Measurements from ENCODE around the gene EXOC1L.

The EXOC1L gene

GRCh38 chr4:55819634-55820033 lies at the start of gene EXOC1L:
Gene EXOC1L (plus strand): TSS chr4:55819790. CDS start chr4:55820027, 237 bp downstream.
- no peak for DNase-seq

DNA sequence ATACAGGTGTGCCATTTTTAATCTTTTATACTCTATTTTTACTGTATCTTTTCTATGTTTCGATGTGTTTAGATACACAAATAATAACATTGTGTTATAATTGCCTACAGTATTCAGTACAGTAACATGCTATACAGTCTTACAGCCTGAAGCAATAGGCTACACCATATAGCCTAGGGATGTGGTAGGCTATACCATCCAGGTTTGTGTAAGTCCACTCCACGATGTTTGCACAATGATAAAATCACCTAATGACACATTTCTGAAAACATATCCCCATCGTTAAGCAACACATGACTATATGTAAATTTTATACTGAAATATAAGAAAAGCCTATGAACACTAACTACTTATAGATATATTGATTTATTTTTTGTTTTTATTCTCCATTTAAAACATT lies 48.9 kb upstream of the EXOC1L start:
- DNase-seq, result no peak

- DNase-seq, result no peak
Observed at GRCh38 chr4:55781341-55781740, 38.2 kb upstream of the EXOC1L start.

DNA sequence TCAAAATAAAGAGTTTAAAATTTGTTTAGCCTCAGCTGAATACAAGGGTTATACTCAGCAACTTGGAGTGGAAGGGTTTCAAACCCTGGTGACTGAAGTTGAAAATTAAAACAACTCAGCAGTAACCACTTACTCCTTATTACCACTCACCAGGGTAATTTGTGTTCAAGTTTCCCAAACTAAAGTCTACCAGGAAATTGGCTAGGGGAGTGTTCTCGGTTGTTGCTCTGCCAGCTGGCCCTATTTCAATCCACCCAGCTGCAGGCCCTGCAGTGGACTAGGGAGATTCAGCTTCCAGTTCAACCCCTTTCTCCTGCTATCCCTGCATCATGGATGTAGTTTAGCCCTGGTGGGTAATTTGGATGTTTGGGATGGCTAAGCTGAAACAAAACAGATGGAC lies 37.8 kb upstream of the EXOC1L start:
- no peak for DNase-seq

DNA sequence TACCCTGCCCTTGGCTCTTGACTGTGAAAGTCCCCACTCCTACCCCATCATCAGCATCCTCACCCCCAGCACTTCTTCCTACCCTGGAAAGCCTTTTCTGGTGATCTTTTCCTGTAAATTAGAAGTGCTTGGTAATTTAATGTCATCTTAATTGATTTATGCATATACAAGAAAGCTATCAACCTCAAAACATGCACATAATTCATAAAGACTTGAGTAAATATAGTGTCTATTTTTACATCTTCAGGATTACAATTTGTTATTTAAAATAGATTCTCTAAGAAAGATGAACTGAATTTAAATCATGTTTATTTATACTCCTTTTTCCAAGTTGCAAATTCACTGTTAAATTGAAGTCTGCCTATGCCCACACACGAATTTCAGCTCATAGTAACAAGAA lies 36.0 kb upstream of the EXOC1L start:
- DNase-seq, result no peak

GRCh38 chr4:55784747-55785146 lies 34.8 kb upstream of the EXOC1L start:
- DNase-seq, result no peak

- DNase-seq, result no peak
Observed at GRCh38 chr4:55791666-55792065, 27.9 kb upstream of the EXOC1L start.

DNA sequence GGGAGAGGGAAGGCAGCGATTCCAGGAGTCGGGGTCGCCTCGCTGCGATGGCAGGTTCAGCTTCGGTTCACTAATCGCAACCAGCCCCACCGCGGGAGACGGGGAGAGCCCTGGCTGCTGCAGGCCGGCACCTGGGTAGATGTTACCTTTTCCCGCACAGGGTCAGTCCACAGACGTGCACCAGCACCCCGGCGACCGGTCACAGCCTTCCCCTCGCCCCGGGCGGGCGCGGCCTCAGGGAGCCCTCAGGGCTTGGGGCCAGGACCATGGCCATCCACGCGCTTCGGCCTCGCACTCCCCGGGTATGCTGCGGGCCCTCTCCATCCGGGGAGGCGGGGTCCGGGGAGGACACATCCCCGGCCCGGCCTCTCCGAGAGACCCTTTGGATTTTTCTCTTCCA lies 26.1 kb upstream of the EXOC1L start:
- DNase-seq, result no peak

DNA sequence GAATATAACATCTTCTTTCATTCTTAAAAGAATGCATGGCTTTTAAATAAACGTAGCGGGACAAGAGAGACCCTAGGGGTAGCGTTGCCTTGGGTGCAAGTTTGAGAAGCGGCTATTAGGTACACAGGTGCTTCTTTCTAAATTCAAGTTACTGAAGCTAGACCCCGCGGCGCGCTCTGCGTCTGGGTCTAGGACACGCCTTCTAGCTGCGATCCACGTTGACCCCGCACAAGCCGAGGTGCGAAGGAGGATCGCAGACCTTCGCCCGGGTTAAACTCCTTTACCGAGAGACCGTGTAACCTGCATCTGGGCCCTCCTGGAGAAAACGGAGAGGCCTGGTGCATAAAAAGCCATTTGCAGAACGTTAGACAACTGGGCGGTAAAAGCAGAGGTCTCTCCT lies 25.5 kb upstream of the EXOC1L start:
- DNase-seq, result no peak

GRCh38 chr4:55795341-55795740 lies 24.2 kb upstream of the EXOC1L start:
- DNase-seq, result no peak

DNA sequence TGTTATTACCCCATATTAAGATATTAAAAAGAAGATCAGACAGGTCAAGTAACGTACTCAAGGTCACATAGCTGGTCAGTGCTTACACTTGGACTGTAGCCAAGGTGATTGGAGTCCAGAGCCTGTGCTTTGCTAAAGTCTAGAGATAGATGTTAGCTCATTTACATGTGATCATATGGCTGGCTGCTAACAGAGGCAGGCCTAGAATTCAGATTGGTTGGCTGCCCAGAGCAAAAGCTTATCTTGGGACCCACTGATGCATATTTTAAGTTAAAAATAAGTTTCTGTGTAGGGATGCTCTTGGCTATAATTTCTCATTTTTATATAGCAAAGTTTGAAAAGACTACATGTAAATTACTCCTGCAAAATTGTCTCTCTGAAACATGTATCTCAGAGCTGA lies 18.1 kb upstream of the EXOC1L start:
- no peak for DNase-seq

DNA sequence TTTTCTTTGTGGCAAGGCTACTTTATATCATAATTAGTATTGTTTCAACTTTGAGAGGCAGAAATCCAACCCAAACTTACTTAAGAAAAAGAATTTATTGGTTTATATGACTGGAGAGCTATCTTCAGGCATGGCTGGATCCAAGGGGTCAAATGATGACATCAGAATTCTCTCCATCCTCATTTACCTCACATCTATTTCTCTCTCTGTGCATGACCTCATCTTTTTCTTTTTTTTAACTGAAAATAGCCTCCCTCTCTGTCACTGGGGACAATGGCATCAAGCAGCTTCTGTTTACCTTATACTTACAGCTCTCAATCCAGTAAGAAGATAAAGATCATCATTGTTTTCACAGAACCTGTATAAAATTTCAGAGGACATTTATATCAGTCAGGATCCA lies 12.0 kb upstream of the EXOC1L start:
- no peak for DNase-seq

DNA sequence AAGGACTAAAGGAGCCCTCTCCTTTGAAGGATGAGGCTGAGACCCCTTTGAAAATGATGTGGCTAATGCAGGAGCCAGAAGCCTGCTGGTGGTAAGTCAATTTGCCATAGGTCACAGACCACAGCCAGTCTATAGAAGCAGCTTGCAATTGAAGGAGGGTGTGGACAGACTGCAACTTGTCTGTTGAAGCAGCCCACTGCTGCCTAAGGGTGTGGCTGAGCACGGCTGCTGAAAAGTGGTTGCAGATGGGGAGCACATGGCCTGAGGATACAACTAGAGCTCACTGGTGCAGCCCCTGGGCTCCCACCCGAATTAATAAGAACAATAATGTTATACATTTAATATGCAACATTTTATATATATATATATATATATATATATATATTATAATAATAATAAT lies 11.4 kb upstream of the EXOC1L start:
- DNase-seq, result no peak

- DNase-seq, result no peak
Observed at GRCh38 chr4:55808632-55809031, 11.0 kb upstream of the EXOC1L start.

DNA sequence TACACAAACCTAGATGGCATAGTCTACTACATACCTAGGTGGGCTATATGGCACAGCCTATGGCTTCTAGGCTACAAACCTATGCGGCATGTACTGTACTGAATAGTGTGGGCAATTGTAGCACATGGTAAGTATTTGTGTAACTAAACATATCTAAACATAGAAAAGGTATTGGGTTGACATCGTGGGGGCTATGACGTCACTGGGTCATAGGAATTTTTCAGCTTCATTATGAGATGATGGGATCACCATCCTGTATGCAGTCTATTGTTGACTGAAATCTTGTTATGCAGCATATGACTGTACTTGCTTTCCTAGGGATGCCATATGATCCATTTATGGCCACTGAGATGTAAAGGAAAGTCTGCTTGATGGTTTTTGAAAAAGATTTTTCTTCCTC lies 1.9 kb upstream of the EXOC1L start:
- no peak for DNase-seq

DNA sequence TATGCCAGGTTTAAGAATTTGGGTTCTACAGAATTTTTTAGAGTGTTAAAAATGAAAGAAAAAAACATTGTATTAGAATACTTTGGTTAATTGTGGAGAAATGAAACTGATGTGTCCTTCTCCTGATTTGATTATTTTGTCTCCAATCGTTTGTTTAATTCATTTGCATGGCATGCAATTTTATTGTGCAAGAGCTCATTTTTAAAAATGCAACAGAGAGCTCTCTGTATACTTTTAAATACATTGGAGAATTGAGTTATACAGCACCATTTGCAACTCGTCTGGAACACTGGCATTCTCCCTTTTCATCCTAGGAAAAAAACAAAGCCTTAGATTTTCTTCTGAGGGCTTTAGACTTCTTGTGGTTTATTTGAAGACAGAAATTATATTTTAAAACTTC lies 689 bp downstream of the EXOC1L start:
- no peak for DNase-seq

DNA sequence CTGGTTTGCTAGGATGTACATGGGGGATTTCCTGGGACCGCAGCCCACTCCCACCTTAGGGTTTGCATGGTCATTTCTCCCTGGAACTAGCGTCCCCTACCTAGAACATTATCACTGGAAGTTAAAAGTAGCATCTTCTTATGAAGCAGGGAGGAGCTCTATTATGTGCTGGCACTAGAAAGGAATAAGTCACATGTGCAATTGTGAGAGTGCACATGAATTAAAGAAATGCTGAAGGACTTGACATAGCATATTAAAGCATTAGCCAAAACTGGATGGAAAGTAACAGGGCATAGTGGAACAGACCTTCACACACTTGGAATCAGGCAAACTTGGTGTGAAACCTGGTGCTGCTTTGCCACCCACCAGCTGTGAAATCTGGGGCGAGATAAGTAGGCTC lies 2.7 kb downstream of the EXOC1L start:
- DNase-seq, result no peak

DNA sequence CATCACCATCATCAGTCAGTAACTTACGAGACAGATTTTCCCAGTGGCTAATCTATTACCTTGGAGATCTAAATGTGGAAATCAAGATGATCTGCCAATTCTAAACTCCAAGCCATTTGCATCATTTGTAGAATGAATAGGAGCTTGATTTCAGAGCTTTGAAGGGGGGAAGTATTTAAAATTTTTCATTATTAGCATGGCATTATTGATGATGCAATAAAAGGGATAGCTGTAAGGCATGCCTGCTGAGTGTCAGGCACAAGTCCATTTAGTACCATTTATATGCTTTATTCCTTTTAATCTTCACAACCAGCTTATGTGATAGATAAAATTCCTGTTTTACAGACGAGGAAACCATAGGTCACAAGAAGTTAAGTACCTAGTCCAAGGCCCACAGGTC lies 5.3 kb downstream of the EXOC1L start:
- no peak for DNase-seq

GRCh38 chr4:55826986-55827385 lies 7.4 kb downstream of the EXOC1L start:
- no peak for DNase-seq

DNA sequence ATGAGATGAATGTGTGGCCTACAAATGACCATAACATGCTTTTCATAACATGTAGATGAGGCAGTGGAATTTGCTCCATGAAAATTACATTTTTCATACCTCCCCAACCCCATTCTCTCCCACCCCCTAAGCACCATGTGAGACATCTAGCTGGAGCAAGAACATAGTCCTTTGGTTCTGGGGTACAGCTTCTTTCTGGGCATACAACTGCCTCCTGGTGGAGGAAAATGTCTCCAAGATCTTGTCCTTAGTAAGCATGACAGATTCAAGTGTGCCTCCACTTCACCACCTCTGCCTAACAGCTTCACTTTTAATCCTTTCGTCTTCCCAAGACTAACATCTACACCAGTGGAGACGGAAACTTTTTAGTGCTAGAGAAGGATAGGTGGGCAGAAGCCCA lies 8.0 kb downstream of the EXOC1L start:
- DNase-seq, result no peak

- no peak for DNase-seq
Observed at GRCh38 chr4:55830048-55830447, 10.5 kb downstream of the EXOC1L start.

GRCh38 chr4:55830716-55831115 lies 11.1 kb downstream of the EXOC1L start:
- DNase-seq, result no peak

DNA sequence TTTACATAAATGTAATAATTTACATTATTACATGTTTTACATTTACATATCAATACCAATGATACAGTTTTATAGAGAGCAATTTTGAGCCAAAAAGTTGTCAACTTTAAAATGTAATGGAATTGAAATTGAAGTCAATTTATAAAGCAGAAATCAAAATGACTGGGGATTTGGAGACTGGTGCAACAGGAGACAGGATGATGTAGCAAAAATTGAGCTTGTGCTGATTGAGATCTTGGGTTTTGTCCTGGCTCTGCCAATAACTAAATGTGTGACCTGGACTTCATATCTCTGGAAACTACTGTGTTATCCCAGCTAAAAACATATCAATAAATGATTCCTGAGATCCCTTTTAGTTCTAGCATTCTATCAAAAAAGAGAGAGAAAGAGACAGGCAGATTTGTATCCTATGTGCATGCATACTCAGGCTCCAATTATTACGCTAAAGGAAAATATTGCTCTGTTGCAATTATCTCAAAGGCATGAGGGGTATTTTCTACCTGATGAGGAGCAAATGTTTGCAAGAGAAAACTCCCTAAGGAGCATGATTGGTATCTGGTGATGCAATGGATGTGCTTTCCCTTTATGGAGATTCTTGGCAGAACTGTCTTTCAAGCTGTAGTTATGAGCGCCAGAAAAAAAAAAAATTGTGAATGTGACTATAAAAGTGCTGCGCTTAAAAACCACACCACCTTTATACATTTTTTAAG lies 14.7 kb downstream of the EXOC1L start:
- no peak for DNase-seq

- no peak for DNase-seq
Observed at GRCh38 chr4:55837903-55838302, 18.3 kb downstream of the EXOC1L start.

DNA sequence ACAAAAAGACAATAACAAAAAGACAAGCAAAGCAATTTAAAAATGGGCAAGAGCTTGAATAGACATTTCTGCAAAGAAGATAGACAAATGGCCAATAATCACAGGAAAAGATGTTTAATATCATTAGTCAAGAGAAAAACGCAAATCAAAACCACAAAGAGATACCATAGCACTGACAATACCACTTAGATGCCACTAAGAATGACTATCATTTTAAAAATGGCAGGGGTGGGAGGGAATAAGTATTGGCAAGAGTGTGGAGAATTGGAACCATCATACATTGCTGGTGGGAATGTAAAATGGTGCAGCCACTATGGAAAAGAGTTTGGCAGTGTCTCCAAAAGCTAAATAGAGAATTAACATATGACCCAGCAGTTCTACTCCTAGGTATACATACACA lies 18.8 kb downstream of the EXOC1L start:
- DNase-seq, result no peak

DNA sequence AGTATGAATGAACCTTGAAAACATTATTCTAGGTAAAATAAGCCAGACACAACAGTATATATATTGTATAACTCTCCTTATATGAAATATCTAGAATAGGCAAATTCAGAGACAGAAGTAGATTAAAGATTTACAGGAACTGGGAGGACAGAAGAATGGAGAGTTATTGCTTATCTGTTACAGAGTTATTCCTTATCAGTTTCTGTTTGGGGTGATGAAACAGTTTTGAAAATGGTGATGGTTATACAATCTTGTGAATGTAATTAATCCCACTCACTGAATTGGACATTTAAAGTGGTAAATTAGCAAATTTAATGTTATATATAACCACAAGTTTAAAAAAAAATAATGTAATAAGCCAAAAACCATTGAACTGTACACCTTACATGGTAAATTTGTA lies 19.4 kb downstream of the EXOC1L start:
- DNase-seq, result no peak

Data from CD4-positive, alpha-beta T cell treated with Interleukin-17A for 1 hour (primary cell).